Smooth muscle cell (in vitro differentiated cells): Measurements from ENCODE around the gene COA3. TPM values are rescaled to one million over a fixed set of nuclear protein-coding genes. Genes with fewer than 3 reads are reported as not detected.
A peak's percentile ranks its signal among the peaks of the same experiment; 100 is the strongest.

Experiments used
- DNase-seq: peaks from one replicate; lab custom pipeline; 2025; ENCODE audit not compliant: unreplicated experiment; lab: John Stamatoyannopoulos, UW
- H2AFZ ChIP-seq: fragments of 200-600 bp; sonication (generic); 2 replicates; pipeline ENCODE4 v1.6.0; 2016; ENCODE audit warnings: antibody characterized with exemption, low read depth, mild to moderate bottlenecking
- H3F3A ChIP-seq: fragments of 200-600 bp; sonication (generic); 2 replicates; pipeline ENCODE4 v1.6.0; 2017; ENCODE audit warnings: antibody characterized with exemption, low read depth
- H3K27ac ChIP-seq: fragments of 200-600 bp; sonication (generic); 2 replicates; pipeline ENCODE4 v1.5.1; 2016; ENCODE audit warnings: low read depth, mild to moderate bottlenecking
- H3K27me3 ChIP-seq: fragments of 200-600 bp; sonication (generic); 2 replicates; pipeline ENCODE4 v1.6.1; 2016; ENCODE audit warnings: low read depth, mild to moderate bottlenecking
- H3K36me3 ChIP-seq: fragments of 200-600 bp; sonication (generic); 2 replicates; pipeline ENCODE4 v1.5.1; 2016; ENCODE audit warnings: low read depth
- H3K4me1 ChIP-seq: fragments of 200-600 bp; sonication (generic); 2 replicates; pipeline ENCODE4 v1.5.1; 2016; ENCODE audit warnings: low read depth
- H3K4me2 ChIP-seq: fragments of 200-600 bp; sonication (generic); 2 replicates; pipeline ENCODE4 v1.6.0; 2016; ENCODE audit warnings: mild to moderate bottlenecking
- H3K4me3 ChIP-seq: fragments of 200-600 bp; sonication (generic); 2 replicates; pipeline ENCODE4 v1.5.1; 2016; ENCODE audit warnings: mild to moderate bottlenecking
- H3K79me2 ChIP-seq: fragments of 200-600 bp; sonication (generic); 2 replicates; pipeline ENCODE4 v1.6.0; 2016; ENCODE audit warnings: low read depth, mild to moderate bottlenecking
- H3K9ac ChIP-seq: fragments of 200-600 bp; sonication (generic); 2 replicates; pipeline ENCODE4 v1.6.0; 2016; ENCODE audit warnings: low read depth
- H3K9me3 ChIP-seq: fragments of 200-600 bp; sonication (generic); replicated peaks from 2 replicates; pipeline ENCODE4 v1.5.1; 2016; ENCODE audit warnings: low read depth
- H4K20me1 ChIP-seq: fragments of 200-600 bp; sonication (generic); 2 replicates; pipeline ENCODE4 v1.6.0; 2016; ENCODE audit warnings: low read depth
- CTCF ChIP-seq: fragments of 200-600 bp; sonication (generic); IDR thresholded peaks from 2 replicates; pipeline ENCODE4 v1.5.1; 2017; ENCODE audit warnings: borderline replicate concordance, mild to moderate bottlenecking, antibody characterized with exemption; ENCODE audit not compliant: insufficient read depth, poor library complexity, severe bottlenecking
- WGBS: methylation state at CpG from one replicate; pipeline ENCODE4 v1.1.7; 2016; ENCODE audit warnings: low lambda C conversion rate; 5-methylcytosine and 5-hydroxymethylcytosine counted together
- polyA plus RNA-seq: library from polyadenylated mRNA; unstranded; fragments of >200 nt; fragmentation: Nextera tagmentation; extraction: Ambion mirVana; gene quantifications from 2 replicates; pipeline ENCODE4 v1.2.1, GENCODE V29; 2016
- total RNA-seq: library from RNA; depleted of rRNA; stranded (reverse); fragments of >200 nt; gene quantifications from 2 replicates; pipeline ENCODE4 v1.2.3, GENCODE V29; 2014

The COA3 gene
- total and polyA plus RNA-seq, 2 experiments from 2014 or later = 106 to 127 TPM

DNA sequence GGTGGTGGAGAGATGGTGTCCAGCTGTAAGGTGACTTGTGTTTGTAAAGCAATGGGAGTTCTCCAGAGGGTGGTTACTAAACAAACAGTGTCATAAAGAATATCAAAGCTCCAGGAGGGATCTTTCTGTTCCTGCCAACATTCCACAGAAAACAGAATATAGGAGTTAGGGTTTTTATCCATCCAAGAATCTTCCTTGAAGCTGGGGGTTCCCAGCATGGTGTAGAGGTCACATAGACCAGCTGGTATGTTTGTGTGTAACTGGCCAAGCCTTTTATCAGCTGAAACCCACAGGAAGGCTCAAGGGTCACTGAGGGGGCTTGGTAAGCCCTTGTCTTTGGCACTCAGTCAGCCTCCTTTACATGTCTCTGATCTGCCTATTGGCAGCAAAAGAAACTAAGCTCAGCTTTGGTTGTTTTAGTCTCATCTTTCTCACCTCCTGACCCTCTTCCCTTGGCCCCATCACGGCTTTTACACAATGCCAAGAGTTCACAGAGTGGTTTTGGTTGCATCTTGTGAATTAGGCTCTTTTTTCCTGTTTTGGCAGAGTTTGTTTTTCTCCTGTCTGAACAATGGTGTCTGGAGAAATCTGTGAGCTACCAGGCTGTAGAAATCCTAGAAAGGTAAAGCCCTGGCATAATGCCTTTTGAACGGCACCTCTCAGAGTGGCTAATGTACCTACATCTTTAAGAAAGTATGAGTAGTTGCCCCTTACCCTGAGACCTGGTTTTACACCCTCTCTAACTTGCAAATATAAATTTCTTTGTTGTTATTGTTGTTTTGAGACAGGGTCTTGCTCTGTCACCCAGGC, 4.8 kb upstream of the COA3 start:
- Histone ChIP-seq H4K20me1 (no peaks in the 10 kb centered on the region), H3K27me3 (no peaks in the 10 kb centered on the region), H3K79me2 (peaks cover under 1% of the 10 kb centered on the region), H3K27ac (no peak overlapping the region), H3K9me3 (no peaks in the 10 kb centered on the region), H3K4me3 (no peak overlapping the region), H3K4me1 (no peaks in the 10 kb centered on the region), H3K9ac (no peak overlapping the region), H3K36me3 (no peaks in the 10 kb centered on the region), H3F3A (no peaks in the 10 kb centered on the region), H3K4me2 (no peak overlapping the region), H2AFZ (no peak overlapping the region)
- 91% methylated on average over 2 of the region's 2 CpGs for WGBS
- TF ChIP-seq CTCF = no peak
- DNase-seq = no peak

DNA sequence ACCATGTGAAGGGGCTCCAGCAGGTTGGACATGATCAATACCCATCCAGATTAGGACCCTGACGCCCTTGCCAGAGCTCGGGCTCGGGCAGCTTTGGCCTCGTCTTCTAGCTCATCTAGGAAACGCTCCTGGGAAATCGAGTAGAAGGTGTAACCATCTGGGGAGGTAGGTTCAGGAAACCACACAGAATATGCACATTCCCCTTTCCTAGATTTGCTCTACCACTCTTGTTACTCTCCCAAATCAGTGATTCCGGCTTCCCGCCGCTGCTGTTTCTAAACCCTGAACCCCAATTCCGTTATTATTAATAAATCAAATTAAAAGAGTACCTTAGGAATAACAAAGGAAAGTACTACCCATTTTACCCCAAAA, 507 bp downstream of the COA3 start:
- H3K79me2 ChIP-seq = peaks cover 5% of the 10 kb centered on the region
- H3K4me2 ChIP-seq = peak overlapping the region; percentile 97
- peak overlapping the region; percentile 78 for H3K9ac ChIP-seq
- no peaks in the 10 kb centered on the region for H3F3A ChIP-seq
- H3K4me3 ChIP-seq = peak overlapping the region; percentile 92
- 52% methylated on average over 10 of the region's 10 CpGs for WGBS
- no peaks in the 10 kb centered on the region for H3K9me3 ChIP-seq
- no peaks in the 10 kb centered on the region for H3K36me3 ChIP-seq
- no peaks in the 10 kb centered on the region for H3K27me3 ChIP-seq
- peaks cover 9% of the 10 kb centered on the region for H3K4me1 ChIP-seq
- DNase-seq = no peak
- no peak overlapping the region for H3K27ac ChIP-seq
- peak overlapping the region; percentile 92 for H2AFZ ChIP-seq
- no peaks in the 10 kb centered on the region for H4K20me1 ChIP-seq
- TF ChIP-seq CTCF = no peak

GRCh38 chr17:42797067-42798007, 1.2 kb downstream of the COA3 start:
- 92% methylated on average over 10 of the region's 10 CpGs for WGBS
- Histone ChIP-seq H3K9ac (peak overlapping the region; percentile 78), H4K20me1 (no peaks in the 10 kb centered on the region), H3K9me3 (no peaks in the 10 kb centered on the region), H3K27ac (no peak overlapping the region), H2AFZ (peak overlapping the region; percentile 92), H3K79me2 (peaks cover 5% of the 10 kb centered on the region), H3K4me1 (peaks cover 9% of the 10 kb centered on the region), H3K27me3 (no peaks in the 10 kb centered on the region), H3K4me3 (peak overlapping the region; percentile 92), H3K4me2 (peak overlapping the region; percentile 97), H3K36me3 (no peaks in the 10 kb centered on the region), H3F3A (no peaks in the 10 kb centered on the region)
- no peak for TF ChIP-seq CTCF
- DNase-seq = no peak
